HL-60 (cell line): ENCODE results near the gene PTCRA.

ENCODE experiments used
- GABPA ChIP-seq: IDR thresholded peaks from 2 replicates; pipeline ENCODE4 v1.6.1; 2012; ENCODE audit warnings: low read depth
- POLR2AphosphoS5 ChIP-seq: IDR thresholded peaks from 2 replicates; pipeline ENCODE4 v1.6.1; 2012; ENCODE audit warnings: low read depth
- SPI1 ChIP-seq: IDR thresholded peaks from 2 replicates; pipeline ENCODE4 v1.6.1; 2012; ENCODE audit warnings: low read depth, mild to moderate bottlenecking, borderline replicate concordance
- TF ChIP-seq, protein P1 (sequence below): IDR thresholded peaks from one replicate; pipeline ENCODE4 v1.5.1; 2011; ENCODE audit warnings: low read length, control low read depth, inconsistent platforms; ENCODE audit not compliant: insufficient read depth
- TF ChIP-seq, protein P2 (sequence below): IDR thresholded peaks from 2 replicates; pipeline ENCODE4 v1.6.1; 2012; ENCODE audit warnings: low read depth; ENCODE audit not compliant: insufficient replicate concordance

- TF ChIP-seq, protein P1, sequence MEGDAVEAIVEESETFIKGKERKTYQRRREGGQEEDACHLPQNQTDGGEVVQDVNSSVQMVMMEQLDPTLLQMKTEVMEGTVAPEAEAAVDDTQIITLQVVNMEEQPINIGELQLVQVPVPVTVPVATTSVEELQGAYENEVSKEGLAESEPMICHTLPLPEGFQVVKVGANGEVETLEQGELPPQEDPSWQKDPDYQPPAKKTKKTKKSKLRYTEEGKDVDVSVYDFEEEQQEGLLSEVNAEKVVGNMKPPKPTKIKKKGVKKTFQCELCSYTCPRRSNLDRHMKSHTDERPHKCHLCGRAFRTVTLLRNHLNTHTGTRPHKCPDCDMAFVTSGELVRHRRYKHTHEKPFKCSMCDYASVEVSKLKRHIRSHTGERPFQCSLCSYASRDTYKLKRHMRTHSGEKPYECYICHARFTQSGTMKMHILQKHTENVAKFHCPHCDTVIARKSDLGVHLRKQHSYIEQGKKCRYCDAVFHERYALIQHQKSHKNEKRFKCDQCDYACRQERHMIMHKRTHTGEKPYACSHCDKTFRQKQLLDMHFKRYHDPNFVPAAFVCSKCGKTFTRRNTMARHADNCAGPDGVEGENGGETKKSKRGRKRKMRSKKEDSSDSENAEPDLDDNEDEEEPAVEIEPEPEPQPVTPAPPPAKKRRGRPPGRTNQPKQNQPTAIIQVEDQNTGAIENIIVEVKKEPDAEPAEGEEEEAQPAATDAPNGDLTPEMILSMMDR = no peak
- TF ChIP-seq POLR2AphosphoS5 (no peak), GABPA (no peak), SPI1 (no peak)
- TF ChIP-seq, protein P2, sequence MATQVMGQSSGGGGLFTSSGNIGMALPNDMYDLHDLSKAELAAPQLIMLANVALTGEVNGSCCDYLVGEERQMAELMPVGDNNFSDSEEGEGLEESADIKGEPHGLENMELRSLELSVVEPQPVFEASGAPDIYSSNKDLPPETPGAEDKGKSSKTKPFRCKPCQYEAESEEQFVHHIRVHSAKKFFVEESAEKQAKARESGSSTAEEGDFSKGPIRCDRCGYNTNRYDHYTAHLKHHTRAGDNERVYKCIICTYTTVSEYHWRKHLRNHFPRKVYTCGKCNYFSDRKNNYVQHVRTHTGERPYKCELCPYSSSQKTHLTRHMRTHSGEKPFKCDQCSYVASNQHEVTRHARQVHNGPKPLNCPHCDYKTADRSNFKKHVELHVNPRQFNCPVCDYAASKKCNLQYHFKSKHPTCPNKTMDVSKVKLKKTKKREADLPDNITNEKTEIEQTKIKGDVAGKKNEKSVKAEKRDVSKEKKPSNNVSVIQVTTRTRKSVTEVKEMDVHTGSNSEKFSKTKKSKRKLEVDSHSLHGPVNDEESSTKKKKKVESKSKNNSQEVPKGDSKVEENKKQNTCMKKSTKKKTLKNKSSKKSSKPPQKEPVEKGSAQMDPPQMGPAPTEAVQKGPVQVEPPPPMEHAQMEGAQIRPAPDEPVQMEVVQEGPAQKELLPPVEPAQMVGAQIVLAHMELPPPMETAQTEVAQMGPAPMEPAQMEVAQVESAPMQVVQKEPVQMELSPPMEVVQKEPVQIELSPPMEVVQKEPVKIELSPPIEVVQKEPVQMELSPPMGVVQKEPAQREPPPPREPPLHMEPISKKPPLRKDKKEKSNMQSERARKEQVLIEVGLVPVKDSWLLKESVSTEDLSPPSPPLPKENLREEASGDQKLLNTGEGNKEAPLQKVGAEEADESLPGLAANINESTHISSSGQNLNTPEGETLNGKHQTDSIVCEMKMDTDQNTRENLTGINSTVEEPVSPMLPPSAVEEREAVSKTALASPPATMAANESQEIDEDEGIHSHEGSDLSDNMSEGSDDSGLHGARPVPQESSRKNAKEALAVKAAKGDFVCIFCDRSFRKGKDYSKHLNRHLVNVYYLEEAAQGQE = no peak
Measured at GRCh38 chr6:42932412-42932811, 16.6 kb downstream of the PTCRA start.
